Femur (tissue), 1 donor: ENCODE measurements around the gene ZFPM1.
A peak's percentile ranks its signal among the peaks of the same experiment; 100 is the strongest.

Experiments
- DNase-seq: peaks from one replicate; pipeline ENCODE4 v3.0.0-alpha.2; 2017

Gene ZFPM1

GRCh38 chr16:88530858-88531203 lies 77.8 kb downstream of the ZFPM1 start:
- DNase-seq: no peak

DNA sequence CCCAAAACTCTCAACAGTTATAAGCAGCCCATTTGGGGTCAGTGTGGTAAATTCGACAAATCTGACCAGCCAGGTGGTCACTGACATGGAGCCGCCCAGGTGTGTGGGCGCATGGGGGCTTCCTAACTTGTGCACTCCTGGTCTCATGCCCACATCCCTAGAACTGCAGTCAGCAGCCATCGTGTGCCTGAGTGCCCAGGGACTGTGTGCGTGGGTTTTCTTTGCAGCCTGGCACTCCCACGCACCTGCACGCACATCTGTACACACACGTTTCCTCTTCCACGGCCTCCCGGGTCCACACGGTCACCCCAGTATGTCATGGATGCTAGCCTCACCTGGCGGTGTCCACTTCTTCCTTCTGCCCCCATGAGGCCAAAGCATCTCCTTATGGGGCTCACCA lies 78.3 kb downstream of the ZFPM1 start:
- DNase-seq: no peak

DNA sequence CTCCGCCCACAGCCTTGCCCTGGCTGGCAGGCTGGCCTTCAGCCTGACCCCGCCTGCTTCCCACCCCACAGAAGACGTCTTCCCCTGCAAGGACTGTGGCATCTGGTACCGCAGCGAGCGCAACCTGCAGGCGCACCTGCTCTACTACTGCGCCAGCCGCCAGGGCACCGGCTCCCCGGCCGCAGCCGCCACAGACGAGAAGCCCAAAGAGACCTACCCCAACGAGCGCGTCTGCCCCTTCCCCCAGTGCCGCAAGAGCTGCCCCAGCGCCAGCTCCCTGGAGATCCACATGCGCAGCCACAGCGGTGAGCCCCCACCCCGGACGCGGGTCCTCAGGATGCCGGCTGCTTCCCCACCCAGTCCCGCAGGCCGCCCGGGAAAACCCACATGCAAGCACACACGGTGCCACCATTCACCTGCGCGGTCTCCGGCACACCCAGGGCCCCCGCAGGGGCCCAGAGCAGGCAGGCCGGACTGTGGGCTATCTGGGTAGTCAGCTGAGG lies 78.9 kb downstream of the ZFPM1 start:
- DNase-seq: no peak

- DNase-seq: no peak
Observed at GRCh38 chr16:88532434-88533241, 79.6 kb downstream of the ZFPM1 start.

GRCh38 chr16:88533381-88533917 lies 80.4 kb downstream of the ZFPM1 start:
- DNase-seq: peak; percentile 56

DNA sequence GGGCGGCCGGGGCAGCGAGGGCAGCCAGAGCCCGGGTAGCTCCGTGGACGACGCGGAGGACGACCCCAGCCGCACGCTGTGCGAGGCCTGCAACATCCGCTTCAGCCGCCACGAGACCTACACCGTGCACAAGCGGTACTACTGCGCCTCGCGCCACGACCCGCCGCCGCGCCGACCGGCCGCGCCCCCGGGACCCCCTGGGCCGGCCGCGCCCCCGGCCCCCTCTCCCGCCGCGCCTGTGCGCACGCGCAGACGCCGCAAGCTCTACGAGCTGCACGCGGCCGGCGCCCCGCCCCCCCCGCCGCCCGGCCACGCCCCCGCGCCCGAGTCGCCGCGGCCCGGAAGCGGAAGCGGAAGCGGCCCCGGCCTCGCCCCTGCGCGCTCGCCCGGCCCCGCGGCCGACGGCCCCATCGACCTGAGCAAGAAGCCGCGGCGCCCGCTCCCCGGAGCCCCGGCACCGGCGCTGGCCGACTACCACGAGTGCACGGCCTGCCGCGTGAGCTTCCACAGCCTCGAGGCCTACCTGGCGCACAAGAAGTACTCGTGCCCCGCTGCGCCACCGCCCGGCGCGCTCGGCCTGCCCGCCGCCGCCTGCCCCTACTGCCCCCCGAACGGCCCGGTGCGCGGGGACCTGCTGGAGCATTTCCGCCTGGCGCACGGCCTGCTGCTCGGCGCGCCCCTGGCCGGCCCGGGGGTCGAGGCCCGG lies 81.0 kb downstream of the ZFPM1 start:
- peak; percentile 90 for DNase-seq

DNA sequence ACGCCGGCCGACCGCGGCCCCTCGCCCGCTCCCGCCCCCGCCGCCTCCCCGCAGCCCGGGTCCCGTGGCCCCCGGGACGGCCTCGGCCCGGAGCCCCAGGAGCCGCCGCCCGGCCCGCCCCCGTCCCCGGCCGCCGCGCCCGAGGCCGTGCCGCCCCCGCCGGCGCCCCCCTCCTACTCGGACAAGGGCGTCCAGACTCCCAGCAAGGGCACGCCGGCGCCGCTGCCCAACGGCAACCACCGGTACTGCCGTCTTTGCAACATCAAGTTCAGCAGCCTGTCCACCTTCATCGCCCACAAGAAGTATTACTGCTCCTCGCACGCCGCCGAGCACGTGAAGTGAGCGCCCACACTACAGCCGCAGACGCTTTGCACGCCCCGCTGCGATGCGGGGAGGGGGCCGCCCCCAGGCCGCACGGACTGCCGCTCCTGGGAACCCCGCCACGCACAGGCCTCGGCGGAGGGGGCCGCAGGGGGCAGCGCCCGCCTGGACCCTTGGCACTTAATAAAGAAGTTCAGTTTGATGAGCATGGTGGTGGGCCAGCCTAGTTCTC lies 81.6 kb downstream of the ZFPM1 start:
- DNase-seq: peak; percentile 56

GRCh38 chr16:88535191-88535856 lies 82.2 kb downstream of the ZFPM1 start:
- DNase-seq: peak; percentile 32

DNA sequence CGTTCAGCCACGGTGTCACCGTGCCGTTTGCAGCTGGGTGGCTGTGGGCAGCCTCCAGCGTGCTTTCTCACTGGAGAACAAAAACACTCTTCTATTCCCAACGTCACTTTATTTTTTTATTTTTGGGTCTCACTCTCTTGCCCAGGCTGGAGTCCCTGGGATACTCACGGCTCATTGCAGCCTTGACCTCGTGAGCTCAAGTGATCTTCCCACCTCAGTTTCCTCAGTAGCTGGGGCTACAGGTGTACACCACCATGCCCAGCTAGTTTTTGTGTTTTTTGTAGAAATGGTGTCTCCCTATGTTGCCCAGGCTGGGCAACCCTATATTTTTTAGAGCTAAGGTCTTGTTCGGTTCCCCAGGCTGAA lies 82.8 kb downstream of the ZFPM1 start:
- no peak for DNase-seq

DNA sequence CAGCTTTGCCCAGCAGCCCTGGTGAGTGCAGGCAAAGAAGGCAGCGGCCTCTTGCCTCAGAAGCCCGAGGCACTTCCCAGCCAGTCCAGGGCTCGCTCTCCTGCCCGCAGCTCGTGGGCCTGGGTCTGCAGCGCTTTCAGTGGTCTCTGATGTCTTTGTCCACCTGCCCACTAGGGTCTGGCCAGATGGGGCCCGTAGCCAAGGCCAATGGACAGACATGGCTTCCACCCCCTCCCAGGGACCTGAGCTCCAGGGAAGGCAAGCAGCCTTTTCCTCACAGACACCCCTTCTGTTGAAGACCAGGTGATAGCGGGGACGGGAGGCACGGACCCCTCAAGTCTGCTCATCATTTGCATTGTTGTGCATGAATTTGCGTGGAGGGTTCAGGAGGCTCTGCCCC lies 83.4 kb downstream of the ZFPM1 start:
- no peak for DNase-seq

DNA sequence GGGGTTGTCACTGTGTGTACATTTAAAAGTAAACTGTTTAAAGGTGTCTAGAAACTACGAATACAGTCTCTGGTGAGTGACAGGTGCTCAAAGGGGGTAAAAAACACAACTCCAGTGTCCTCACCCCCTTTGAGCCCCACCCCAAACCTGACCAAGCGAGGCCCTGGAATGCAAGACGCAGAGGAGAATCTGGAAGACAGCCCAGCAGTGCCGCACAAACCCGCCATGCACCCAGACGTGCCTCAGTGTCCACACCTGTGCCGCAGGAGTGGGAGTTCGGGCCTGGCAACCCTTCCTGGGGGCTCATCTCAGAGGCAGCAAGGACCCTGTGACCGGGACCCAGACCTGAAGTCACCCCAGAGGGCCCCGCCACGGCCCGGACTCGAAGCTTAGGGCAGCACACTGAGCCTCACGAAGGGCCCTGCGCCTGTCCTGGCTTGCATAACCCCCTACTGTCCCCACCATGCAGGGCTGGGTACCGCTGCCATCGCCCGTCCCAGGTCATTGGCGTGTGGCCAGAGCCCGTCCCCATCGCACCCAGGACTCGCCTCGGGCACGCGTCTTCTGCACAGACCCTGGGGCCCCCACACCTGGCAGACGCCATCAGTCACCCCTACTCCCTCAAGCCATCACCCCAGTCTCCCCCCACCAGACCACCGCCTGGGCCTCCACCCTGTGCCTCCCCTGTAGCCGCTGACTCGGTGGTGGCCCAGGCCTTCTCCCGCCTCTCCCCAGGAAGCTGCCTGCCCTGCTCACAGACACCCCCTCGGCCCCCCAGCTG lies 84.1 kb downstream of the ZFPM1 start:
- peak; percentile 31 for DNase-seq

GRCh38 chr16:88537859-88538258 lies 84.8 kb downstream of the ZFPM1 start:
- no peak for DNase-seq

GRCh38 chr16:88538366-88539060 lies 85.4 kb downstream of the ZFPM1 start:
- DNase-seq: peak; percentile 24

- no peak for DNase-seq
Observed at GRCh38 chr16:88539261-88539651, 86.2 kb downstream of the ZFPM1 start.

- DNase-seq: no peak
Observed at GRCh38 chr16:88539652-88540345, 86.7 kb downstream of the ZFPM1 start.

- no peak for DNase-seq
Observed at GRCh38 chr16:88540346-88540977, 87.4 kb downstream of the ZFPM1 start.

DNA sequence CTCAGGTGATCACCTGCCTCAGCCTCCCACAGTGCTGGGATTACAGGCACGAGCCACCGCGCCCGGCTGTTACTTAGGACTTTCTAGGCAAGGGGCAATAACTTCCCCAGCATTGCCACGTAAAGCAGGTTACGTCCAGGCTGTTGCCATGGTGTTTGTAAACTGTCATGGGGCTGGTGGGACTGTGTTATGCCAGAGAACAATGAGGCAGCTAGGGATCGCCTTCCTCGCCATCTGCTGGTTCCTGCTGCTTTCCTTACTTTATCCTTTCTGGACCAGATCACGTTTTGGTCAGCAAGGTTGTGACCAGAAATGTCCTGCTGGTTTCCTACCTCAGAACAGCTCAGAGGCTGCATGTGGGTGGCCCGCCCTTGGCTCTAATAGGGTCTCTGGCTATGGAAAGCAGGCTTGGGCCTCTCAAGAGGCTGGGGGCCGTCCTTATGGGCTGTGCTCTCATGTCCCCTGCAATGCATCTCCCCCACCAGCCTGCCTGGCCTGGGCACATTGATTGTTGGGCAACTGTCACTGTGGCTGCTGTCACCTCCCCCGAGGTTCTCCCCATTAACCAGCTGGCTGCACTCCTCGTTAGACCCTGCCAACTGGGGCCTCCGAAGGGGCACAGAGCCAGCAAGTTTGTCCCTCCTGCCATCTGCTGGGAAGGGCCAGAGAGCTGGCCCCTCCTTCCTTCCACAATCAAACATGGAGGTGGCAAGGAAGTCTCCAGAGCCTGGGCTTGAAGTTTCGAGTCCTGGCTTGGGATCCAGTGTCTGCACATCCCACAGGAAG lies 88.9 kb downstream of the ZFPM1 start:
- no peak for DNase-seq

DNA sequence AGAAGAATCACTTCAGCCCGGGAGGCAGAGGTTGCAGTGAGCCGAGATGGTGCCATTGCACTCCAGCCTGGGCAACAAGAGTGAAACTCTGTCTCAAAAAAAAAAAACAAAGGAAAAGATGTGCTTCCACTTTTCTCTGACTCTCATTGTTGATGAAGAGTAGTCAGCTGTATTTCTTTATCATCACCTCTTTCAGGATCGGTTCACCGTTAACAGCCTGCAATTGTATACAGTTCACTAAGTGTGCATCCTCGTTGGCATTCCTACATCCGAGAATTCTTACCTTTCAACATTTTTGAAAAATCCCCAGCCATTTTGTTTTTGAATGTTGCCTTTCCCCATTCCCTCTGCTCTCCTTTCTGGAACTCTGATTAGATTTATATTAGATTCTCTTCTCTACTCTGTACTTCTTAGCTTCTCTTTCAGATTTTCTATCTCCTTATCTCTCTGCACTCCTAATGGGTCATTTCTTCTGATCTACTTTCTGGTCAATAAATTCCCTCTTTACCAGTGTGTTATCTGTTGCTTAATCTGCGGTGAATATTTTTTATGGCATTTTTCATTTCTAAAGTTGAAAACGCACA lies 90.2 kb downstream of the ZFPM1 start:
- no peak for DNase-seq

DNA sequence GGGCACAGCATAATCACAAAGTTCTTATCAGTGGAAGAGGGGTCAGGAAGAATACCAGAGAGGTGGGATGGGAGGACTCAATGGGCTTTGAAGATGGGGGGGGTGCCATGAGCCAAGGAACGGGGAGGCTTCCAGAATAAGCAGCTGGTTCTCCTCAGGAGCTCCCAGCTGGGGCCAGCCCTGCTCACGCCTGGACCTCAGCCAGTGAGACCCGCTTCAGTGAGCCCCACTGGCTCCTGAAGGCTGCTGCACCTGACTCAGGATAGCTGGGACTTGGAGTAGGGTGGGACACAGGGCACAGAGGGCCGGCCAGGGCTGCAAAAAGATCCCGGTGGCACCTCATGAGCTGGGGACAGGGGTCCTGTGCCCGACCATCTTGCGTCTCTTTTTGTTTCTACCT lies 92.7 kb downstream of the ZFPM1 start:
- DNase-seq: peak; percentile 16
